Neuronal stem cell (in vitro differentiated cells): ENCODE data around the gene WDTC1. TPM values are rescaled to one million over a fixed set of nuclear protein-coding genes. Genes with fewer than 3 reads are reported as not detected.

Experiments
- small RNA-seq: library from polyadenylated mRNA; stranded (forward); fragments of <200 nt; extraction: miRNeasy Mini kit (QIAGEN cat#:217004); gene quantifications from one replicate; pipeline ENCODE3, GENCODE V24; 2013; ENCODE audit not compliant: insufficient read depth

The WDTC1 gene

Small RNA genes within 50 kb of the gene (small RNA-seq; reads per million reads assigned to genes)
- gene RF00019 (not detected), gene RNU6-48P (not detected), gene SNRPEP7 (not detected)
